MM.1S (cell line): ENCODE data around the gene TRAPPC10.

ENCODE experiments used
- CTCF ChIP-seq: fragments of 300-600 bp; sonication (generic); IDR thresholded peaks from 2 replicates; pipeline ENCODE4 v1.5.1; 2016; ENCODE audit warnings: antibody characterized with exemption, low read length, mixed read lengths
- EZH2 ChIP-seq: fragments of 300-600 bp; sonication (generic); optimal IDR thresholded peaks from 2 replicates; pipeline ENCODE3; 2017; ENCODE audit warnings: low read depth, mild to moderate bottlenecking, antibody characterized with exemption, low read length, mixed read lengths
- EZH2phosphoT487 ChIP-seq: fragments of 300-600 bp; sonication (generic); IDR thresholded peaks from 2 replicates; pipeline ENCODE4 v1.6.1; 2018; ENCODE audit warnings: antibody characterized with exemption, low read length

- TF ChIP-seq CTCF: no peak
- TF ChIP-seq EZH2: no peak
- no peak for TF ChIP-seq EZH2phosphoT487
Observed at GRCh38 chr21:44052071-44052829, 40.1 kb downstream of the TRAPPC10 start.
